ENCODE results near the gene COBL. TPM values are rescaled to one million over a fixed set of nuclear protein-coding genes. Genes with fewer than 3 reads are reported as not detected.

COBL gene
- total RNA-seq, 3 donors from 2014 or later = 2.2 to 37.3 (median 16.1) TPM

GRCh38 chr7:51278797-51279196 is 37.8 kb downstream of the COBL start:
- no peak for DNase-seq (ENCODE audit: low spot score in 2 of 2)
- intact Hi-C loops (cut with DNase I; ENCODE audit: low total_unique reads) = no loop called here

GRCh38 chr7:51276967-51277366 is 39.6 kb downstream of the COBL start:
- Histone ChIP-seq H3K4me3 (no peak overlapping the region), H3K36me3 (no peaks in the 10 kb centered on the region), H3K27ac (no peak overlapping the region), H3K4me1 (no peaks in the 10 kb centered on the region), H3K27me3 (no peaks in the 10 kb centered on the region), H3K9me3 (no peaks in the 10 kb centered on the region)
- no peak for DNase-seq (ENCODE audit: low spot score in 2 of 2)
- intact Hi-C loops (cut with DNase I; ENCODE audit: low total_unique reads) = no loop called here
- TF ChIP-seq CTCF (IDR thresholded peaks at IDR 0.05) = no peak
- TF ChIP-seq POLR2A (IDR thresholded peaks at IDR 0.05) = no peak
- no peak for TF ChIP-seq POLR2AphosphoS5 (IDR thresholded peaks at IDR 0.05)

More at GRCh38 chr7:51278797-51279196, 37.8 kb downstream of the COBL start:
- Histone ChIP-seq H3K36me3 (no peaks in the 10 kb centered on the region), H3K9me3 (no peaks in the 10 kb centered on the region), H3K4me1 (no peaks in the 10 kb centered on the region), H3K27ac (no peak overlapping the region), H3K27me3 (no peaks in the 10 kb centered on the region), H3K4me3 (no peak overlapping the region)
- TF ChIP-seq CTCF (IDR thresholded peaks at IDR 0.05) = no peak

GRCh38 chr7:51276091-51276605 is 40.5 kb downstream of the COBL start:
- DNase-seq (ENCODE audit: low spot score in 2 of 2) = no peak
- no peak overlapping the region for H3K4me3 ChIP-seq
- no peaks in the 10 kb centered on the region for H3K36me3 ChIP-seq
- H3K9me3 ChIP-seq = no peaks in the 10 kb centered on the region
- intact Hi-C loops (cut with DNase I; ENCODE audit: low total_unique reads) = no loop called here
- TF ChIP-seq CTCF (IDR thresholded peaks at IDR 0.05) (no peak), POLR2AphosphoS5 (IDR thresholded peaks at IDR 0.05) (no peak), POLR2A (IDR thresholded peaks at IDR 0.05) (no peak)
- H3K27ac ChIP-seq = peak overlapping the region in 1 of 2 donors; percentile 26
- H3K27me3 ChIP-seq = no peaks in the 10 kb centered on the region
- no peaks in the 10 kb centered on the region for H3K4me1 ChIP-seq

GRCh38 chr7:51275532-51275931 is 41.1 kb downstream of the COBL start:
- intact Hi-C loops (cut with DNase I; ENCODE audit: low total_unique reads) = no loop called here
- DNase-seq (ENCODE audit: low spot score in 2 of 2) = no peak
- Histone ChIP-seq H3K36me3 (no peaks in the 10 kb centered on the region), H3K4me3 (no peak overlapping the region), H3K4me1 (no peaks in the 10 kb centered on the region), H3K9me3 (no peaks in the 10 kb centered on the region), H3K27me3 (no peaks in the 10 kb centered on the region), H3K27ac (no peak overlapping the region)
- TF ChIP-seq POLR2A (IDR thresholded peaks at IDR 0.05) (no peak), CTCF (IDR thresholded peaks at IDR 0.05) (no peak), POLR2AphosphoS5 (IDR thresholded peaks at IDR 0.05) (no peak)

- no peak for TF ChIP-seq POLR2AphosphoS5 (IDR thresholded peaks at IDR 0.05)
- no peak for TF ChIP-seq POLR2A (IDR thresholded peaks at IDR 0.05)
- no peak for TF ChIP-seq CTCF (IDR thresholded peaks at IDR 0.05)
- Histone ChIP-seq H3K27ac (no peak overlapping the region), H3K9me3 (no peaks in the 10 kb centered on the region), H3K27me3 (no peaks in the 10 kb centered on the region), H3K36me3 (no peaks in the 10 kb centered on the region), H3K4me3 (no peak overlapping the region), H3K4me1 (no peaks in the 10 kb centered on the region)
- intact Hi-C loops (cut with DNase I; ENCODE audit: low total_unique reads) = no loop called here
- no peak for DNase-seq (ENCODE audit: low spot score in 2 of 2)
These were observed 41.7 kb downstream of the COBL start for GRCh38 chr7:51274955-51275354.
